ENCODE results near the gene F8A1. TPM values are rescaled to one million over a fixed set of nuclear protein-coding genes. Genes with fewer than 3 reads are reported as not detected.
"Not testable (repeated sequence)": the region's sequence is repeated elsewhere in the genome, so short reads cannot be mapped to it uniquely, and the experiment has no call there.

The F8A1 gene
- total and polyA plus RNA-seq, 7 donors, result 14.1 to 28.3 (median 16.6) TPM

DNA sequence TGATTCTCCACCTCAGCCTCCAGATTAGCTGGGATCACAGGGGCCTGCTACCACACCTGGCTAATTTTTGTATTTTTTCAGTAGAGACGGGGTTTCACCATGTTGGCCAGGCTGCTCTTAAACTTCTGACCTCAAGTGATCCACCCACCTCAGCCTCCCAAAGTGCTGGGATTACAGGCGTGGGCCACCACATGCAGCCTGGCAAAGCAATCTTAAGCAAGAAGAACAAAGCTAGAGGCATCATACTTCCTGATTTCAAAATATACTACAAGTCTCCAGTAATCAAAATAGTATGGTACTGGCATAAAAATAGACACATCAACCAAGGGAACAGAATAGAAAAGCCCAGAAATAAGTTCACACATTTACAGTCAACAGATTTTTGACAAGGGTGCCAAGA is 12.8 kb upstream of the F8A1 start:
- Histone ChIP-seq H3K9me3 (peaks cover 3% of the 10 kb centered on the region), H3K27ac (no peak overlapping the region), H3K4me1 (no peaks in the 10 kb centered on the region), H3K36me3 (ENCODE audit: insufficient read depth in 1 of 2, low read depth in 1 of 2) (no peaks in the 10 kb centered on the region), H3K27me3 (ENCODE audit: insufficient read depth in 3 of 3, low read length in 2 of 3) (no peaks in the 10 kb centered on the region), H3K4me3 (no peak overlapping the region)
- no peak for TF ChIP-seq CTCF (IDR thresholded peaks at IDR 0.05)
- intact Hi-C loops (cut with DNase I), result no loop called here
- ATAC-seq (no peak), DNase-seq (no peak)
- WGBS, 3 donors, result 63 to 78% (median 77%) methylated on average over 2 of the region's 2 CpGs

DNA sequence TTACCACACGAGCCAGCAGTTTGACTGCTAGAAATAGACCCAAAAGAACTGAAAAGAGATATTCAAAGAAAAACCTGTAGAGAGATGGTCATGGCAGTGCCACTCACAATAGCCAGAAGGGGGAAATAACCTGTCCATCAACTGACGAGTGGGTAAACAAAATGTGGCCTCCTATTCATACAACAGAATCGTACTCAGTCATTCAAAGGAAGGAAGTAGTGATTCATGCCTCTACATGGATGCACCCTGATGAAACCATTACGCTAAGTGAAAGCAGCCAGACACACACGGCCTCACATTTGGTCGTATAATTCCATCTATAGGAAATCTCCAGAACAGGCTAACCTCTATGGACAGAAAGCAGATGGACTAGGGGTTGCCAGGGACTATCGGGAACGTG is 2.1 kb upstream of the F8A1 start:
- not testable (repeated sequence) for DNase-seq, ATAC-seq
- no CpG with 5 or more reads among the region's 8 CpGs for WGBS, 3 donors

DNA sequence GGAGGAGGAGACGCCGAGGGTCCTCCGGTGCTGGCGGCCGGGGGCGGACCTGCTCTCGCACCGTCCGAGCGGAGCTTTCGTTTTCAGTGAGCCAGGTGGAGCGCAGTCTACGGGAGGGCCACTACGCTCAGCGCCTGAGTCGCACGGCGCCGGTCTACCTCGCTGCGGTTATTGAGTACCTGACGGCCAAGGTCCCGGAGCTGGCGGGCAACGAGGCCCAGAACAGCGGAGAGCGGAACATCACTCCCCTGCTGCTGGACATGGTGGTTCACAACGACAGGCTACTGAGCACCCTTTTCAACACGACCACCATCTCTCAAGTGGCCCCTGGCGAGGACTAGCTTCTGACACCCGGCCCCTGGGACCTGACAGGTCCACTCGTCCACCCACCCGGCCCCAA is 1.1 kb upstream of the F8A1 start:
- H3K4me1 ChIP-seq; ATAC-seq; H3K27ac ChIP-seq; H3K9me3 ChIP-seq; H3K27me3 ChIP-seq (ENCODE audit: insufficient read depth in 3 of 3, low read length in 2 of 3); DNase-seq; intact Hi-C loops (cut with DNase I); H3K36me3 ChIP-seq (ENCODE audit: insufficient read depth in 1 of 2, low read depth in 1 of 2); H3K4me3 ChIP-seq: not testable (repeated sequence)
- WGBS, 3 donors, result 100% methylated on average over 8 of the region's 33 CpGs; no CpG with 5 or more reads in 2 of the 3 donors

More for the DNA sequence above, 2.1 kb upstream of the F8A1 start:
- H3K4me3 ChIP-seq; H3K27ac ChIP-seq; H3K9me3 ChIP-seq; H3K4me1 ChIP-seq; H3K36me3 ChIP-seq (ENCODE audit: insufficient read depth in 1 of 2, low read depth in 1 of 2); H3K27me3 ChIP-seq (ENCODE audit: insufficient read depth in 3 of 3, low read length in 2 of 3); intact Hi-C loops (cut with DNase I): not testable (repeated sequence)

GRCh38 chrX:154885549-154885948 is 606 bp upstream of the F8A1 start:
- DNase-seq (peak in 1 of 2 donors; percentile 45), ATAC-seq (peak in 1 of 4 donors; percentile 3)
- H3K4me3 ChIP-seq; H3K27me3 ChIP-seq (ENCODE audit: insufficient read depth in 3 of 3, low read length in 2 of 3); intact Hi-C loops (cut with DNase I); H3K36me3 ChIP-seq (ENCODE audit: insufficient read depth in 1 of 2, low read depth in 1 of 2); H3K27ac ChIP-seq; H3K9me3 ChIP-seq; H3K4me1 ChIP-seq: not testable (repeated sequence)
- 59 to 74% (median 65%) methylated on average over 2 to 3 of the region's 14 CpGs for WGBS, 3 donors

- DNase-seq; H3K4me3 ChIP-seq; H3K27ac ChIP-seq; intact Hi-C loops (cut with DNase I); H3K27me3 ChIP-seq (ENCODE audit: insufficient read depth in 3 of 3, low read length in 2 of 3); H3K4me1 ChIP-seq; H3K9me3 ChIP-seq; H3K36me3 ChIP-seq (ENCODE audit: insufficient read depth in 1 of 2, low read depth in 1 of 2): not testable (repeated sequence)
- peak; percentile 71 to 81 (median 76) for ATAC-seq
- no CpG with 5 or more reads among the region's 62 CpGs for WGBS, 3 donors
Observed at GRCh38 chrX:154886789-154887221, 650 bp downstream of the F8A1 start.

- ATAC-seq, result no peak
- WGBS, 3 donors, result 9 to 57% (median 30%) methylated on average over 1 of the region's 1 CpG
- Histone ChIP-seq H3K36me3 (ENCODE audit: insufficient read depth in 1 of 2, low read depth in 1 of 2) (no peaks in the 10 kb centered on the region), H3K9me3 (no peaks in the 10 kb centered on the region), H3K27ac (no peak overlapping the region), H3K27me3 (ENCODE audit: insufficient read depth in 3 of 3, low read length in 2 of 3) (no peaks in the 10 kb centered on the region), H3K4me1 (no peaks in the 10 kb centered on the region), H3K4me3 (no peak overlapping the region)
- intact Hi-C loops (cut with DNase I), result no loop called here
- no peak for DNase-seq
- no peak for TF ChIP-seq CTCF (IDR thresholded peaks at IDR 0.05)
Observed at GRCh38 chrX:154890990-154891639, 5.0 kb downstream of the F8A1 start.

DNA sequence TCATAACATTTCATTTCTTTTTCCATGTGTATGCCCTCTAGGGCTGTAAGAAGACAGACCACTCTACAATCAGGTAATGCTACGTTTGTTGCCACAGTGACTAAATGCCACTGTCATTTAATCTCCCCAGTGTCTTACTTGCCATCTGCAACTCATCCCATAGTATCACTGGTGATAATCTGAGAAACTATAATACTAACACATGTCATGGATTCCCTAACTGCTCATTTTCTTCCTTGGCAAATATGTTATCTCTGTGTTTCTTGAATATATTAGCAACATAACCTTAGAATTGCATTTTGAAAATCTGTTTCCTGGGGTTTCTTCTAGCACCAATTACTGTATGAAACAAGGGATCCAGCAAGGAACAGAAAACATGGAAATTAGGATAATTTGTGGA is 6.1 kb downstream of the F8A1 start:
- H3K4me3 ChIP-seq, result no peak overlapping the region
- DNase-seq (no peak), ATAC-seq (no peak)
- no peaks in the 10 kb centered on the region for H3K27me3 ChIP-seq (ENCODE audit: insufficient read depth in 3 of 3, low read length in 2 of 3)
- no peaks in the 10 kb centered on the region for H3K4me1 ChIP-seq
- no peaks in the 10 kb centered on the region for H3K36me3 ChIP-seq (ENCODE audit: insufficient read depth in 1 of 2, low read depth in 1 of 2)
- intact Hi-C loops (cut with DNase I), result no loop called here
- TF ChIP-seq CTCF (IDR thresholded peaks at IDR 0.05), result no peak
- no peaks in the 10 kb centered on the region for H3K9me3 ChIP-seq
- WGBS, 3 donors, result 41 to 89% (median 59%) methylated on average over 1 of the region's 1 CpG
- H3K27ac ChIP-seq, result no peak overlapping the region

Measured in psoas muscle (tissue), 8 donors.